AG09309 (cell line): Measurements from ENCODE around the gene CBFB.
A peak's percentile ranks its signal among the peaks of the same experiment; 100 is the strongest.

Source experiments
- DNase-seq: peaks from one replicate; pipeline ENCODE4 v3.0.0-alpha.2; 2010; ENCODE audit warnings: low read depth
- H3K4me3 ChIP-seq: 2 replicates; pipeline ENCODE4 v1.5.1; 2011; ENCODE audit warnings: mild to moderate bottlenecking, low read depth, low read length, moderate library complexity; ENCODE audit not compliant: control insufficient read depth
- TF ChIP-seq, protein P1 (sequence below): IDR thresholded peaks from 2 replicates; pipeline ENCODE4 v1.5.1; 2011; ENCODE audit warnings: mild to moderate bottlenecking, low read depth, low read length, inconsistent platforms; ENCODE audit not compliant: insufficient read depth, control insufficient read depth; ENCODE audit errors: missing control alignments

The CBFB gene

DNA sequence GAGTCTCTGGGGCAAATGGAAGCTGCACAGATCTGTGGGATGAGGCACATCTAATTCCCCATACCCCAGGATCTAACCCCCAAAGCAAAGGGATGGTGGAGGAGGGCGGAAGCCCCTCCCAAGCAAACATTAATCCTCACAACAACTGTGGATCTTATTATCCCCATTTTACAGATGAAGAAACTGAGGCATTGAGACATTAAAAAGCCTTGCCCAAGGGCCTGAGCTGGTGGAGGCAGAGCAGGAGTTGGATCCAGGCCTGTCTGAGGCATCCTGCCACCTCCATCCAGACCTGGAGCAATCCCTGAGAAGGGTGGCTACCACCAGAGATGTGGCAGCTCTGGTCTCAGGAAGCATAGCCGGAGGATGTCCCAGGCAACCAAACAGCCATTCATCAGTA is 17.7 kb upstream of the CBFB start:
- DNase-seq, result no peak
- no peak overlapping the region for H3K4me3 ChIP-seq
- TF ChIP-seq, protein P1, sequence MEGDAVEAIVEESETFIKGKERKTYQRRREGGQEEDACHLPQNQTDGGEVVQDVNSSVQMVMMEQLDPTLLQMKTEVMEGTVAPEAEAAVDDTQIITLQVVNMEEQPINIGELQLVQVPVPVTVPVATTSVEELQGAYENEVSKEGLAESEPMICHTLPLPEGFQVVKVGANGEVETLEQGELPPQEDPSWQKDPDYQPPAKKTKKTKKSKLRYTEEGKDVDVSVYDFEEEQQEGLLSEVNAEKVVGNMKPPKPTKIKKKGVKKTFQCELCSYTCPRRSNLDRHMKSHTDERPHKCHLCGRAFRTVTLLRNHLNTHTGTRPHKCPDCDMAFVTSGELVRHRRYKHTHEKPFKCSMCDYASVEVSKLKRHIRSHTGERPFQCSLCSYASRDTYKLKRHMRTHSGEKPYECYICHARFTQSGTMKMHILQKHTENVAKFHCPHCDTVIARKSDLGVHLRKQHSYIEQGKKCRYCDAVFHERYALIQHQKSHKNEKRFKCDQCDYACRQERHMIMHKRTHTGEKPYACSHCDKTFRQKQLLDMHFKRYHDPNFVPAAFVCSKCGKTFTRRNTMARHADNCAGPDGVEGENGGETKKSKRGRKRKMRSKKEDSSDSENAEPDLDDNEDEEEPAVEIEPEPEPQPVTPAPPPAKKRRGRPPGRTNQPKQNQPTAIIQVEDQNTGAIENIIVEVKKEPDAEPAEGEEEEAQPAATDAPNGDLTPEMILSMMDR, result no peak

- TF ChIP-seq, protein P1, result no peak
- DNase-seq, result no peak
- peak overlapping the region; percentile 36 for H3K4me3 ChIP-seq
Measured at GRCh38 chr16:67013233-67013822, 15.6 kb upstream of the CBFB start.

- H3K4me3 ChIP-seq, result peak overlapping the region; percentile 36
- TF ChIP-seq, protein P1, result no peak
Measured at GRCh38 chr16:67013823-67014633, 14.9 kb upstream of the CBFB start.

DNA sequence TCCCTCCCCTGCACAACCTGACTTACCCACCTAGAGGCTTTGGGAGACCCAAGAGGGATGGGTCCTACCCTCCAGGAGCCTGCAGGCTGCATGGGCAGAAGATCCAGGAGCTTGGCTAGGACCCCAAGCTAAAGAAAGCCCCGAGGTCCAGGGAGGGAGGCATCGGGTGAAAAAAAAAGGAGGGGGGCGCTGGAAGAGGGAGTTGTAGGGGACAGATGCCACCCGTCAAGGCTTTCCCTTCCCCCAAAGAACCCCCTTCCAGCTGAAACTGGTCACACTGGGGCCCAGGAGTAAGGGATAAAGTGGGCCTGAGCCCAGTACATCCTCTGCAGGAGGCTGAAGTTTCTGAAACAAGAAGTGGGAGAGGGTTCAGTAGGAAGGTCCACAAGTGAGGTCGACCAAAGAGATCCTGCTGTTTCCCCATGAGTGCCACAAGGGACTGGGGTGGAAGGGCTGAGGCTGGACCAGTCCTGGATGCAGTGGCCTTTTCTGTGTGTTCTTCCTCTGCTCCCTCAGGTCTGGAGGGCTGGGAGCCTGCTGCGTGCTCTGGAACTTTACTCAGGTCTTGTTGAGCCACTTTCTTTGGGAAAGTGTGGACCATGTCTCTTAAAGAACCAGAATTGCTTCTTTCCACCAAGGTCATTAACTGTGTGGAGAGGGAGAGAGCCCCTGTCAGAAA is 14.2 kb upstream of the CBFB start:
- DNase-seq, result no peak
- no peak overlapping the region for H3K4me3 ChIP-seq
- TF ChIP-seq, protein P1, result no peak

More at GRCh38 chr16:67013823-67014633, 14.9 kb upstream of the CBFB start:
- DNase-seq, result no peak

DNA sequence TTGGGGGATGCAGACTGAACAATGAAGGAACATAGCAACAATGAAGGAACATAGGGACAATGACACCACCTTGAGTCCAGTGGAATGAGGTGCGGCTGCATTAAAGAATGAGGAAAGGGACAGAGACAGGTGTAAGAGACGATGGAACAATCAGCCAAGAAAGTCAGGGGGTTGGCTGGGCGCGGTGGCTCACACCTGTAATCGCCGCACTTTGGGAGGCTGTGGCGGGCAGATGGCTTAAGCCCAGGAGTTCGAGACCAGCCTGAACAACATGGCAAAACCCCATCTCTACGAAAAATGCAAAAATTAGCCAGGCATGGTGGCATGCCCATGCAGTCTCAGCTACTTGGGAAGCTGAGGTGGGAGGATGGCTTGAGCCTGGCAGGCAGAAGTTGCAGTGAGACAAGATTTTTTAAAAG is 13.6 kb upstream of the CBFB start:
- H3K4me3 ChIP-seq, result no peak overlapping the region
- no peak for DNase-seq
- TF ChIP-seq, protein P1, result no peak

GRCh38 chr16:67016143-67016542 is 12.8 kb upstream of the CBFB start:
- H3K4me3 ChIP-seq, result no peak overlapping the region
- no peak for DNase-seq
- TF ChIP-seq, protein P1, result no peak
